Measurements from ENCODE around the gene MLXIPL.

DNA sequence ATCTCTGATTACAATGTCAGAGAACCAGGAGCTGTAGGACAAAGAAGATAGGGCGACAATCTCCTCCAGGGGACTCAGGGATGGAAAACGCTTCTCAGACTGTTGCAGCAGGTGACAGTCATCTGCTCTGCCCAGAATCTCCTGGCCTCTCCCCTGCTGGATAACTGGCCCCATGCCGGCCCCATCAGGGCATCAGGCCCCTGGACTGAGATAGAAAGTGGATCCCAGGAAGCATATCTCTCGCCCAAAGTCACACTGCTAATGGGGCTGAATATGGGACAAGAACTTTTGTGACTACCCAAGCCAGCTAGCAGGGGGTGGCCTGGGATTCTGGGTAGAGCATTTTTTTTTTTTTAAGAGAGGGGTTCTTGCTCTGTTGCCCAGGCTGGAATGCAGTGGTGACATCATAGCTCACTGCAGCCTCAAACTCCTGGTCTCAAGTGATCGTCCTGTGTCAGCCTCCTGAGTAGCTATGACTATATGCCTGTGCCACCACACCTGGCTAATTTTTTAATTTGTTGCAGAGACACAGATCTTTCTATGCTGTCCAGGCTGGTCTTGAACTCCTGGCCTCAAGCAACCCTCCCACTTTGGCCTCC, 20.5 kb upstream of the MLXIPL start:
- TF ChIP-seq POLR2A (IDR thresholded peaks at IDR 0.05; ENCODE audit: low read depth, low read length) (no peak), EZH2 (IDR thresholded peaks at IDR 0.05; ENCODE audit: borderline replicate concordance, low read depth, low read length, severe bottlenecking) (no peak), POLR2AphosphoS5 (IDR thresholded peaks at IDR 0.05; ENCODE audit: insufficient read depth, low read depth, low read length) (no peak), JUN (IDR thresholded peaks at IDR 0.05; ENCODE audit: borderline replicate concordance, insufficient read depth, insufficient read length, low read depth) (no peak), MYC (IDR thresholded peaks at IDR 0.05; ENCODE audit: low read depth, low read length) (no peak)
- TF ChIP-seq, protein P1, sequence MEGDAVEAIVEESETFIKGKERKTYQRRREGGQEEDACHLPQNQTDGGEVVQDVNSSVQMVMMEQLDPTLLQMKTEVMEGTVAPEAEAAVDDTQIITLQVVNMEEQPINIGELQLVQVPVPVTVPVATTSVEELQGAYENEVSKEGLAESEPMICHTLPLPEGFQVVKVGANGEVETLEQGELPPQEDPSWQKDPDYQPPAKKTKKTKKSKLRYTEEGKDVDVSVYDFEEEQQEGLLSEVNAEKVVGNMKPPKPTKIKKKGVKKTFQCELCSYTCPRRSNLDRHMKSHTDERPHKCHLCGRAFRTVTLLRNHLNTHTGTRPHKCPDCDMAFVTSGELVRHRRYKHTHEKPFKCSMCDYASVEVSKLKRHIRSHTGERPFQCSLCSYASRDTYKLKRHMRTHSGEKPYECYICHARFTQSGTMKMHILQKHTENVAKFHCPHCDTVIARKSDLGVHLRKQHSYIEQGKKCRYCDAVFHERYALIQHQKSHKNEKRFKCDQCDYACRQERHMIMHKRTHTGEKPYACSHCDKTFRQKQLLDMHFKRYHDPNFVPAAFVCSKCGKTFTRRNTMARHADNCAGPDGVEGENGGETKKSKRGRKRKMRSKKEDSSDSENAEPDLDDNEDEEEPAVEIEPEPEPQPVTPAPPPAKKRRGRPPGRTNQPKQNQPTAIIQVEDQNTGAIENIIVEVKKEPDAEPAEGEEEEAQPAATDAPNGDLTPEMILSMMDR (IDR thresholded peaks at IDR 0.05; ENCODE audit: extremely low read depth in 1 of 2, insufficient read depth in 1 of 2, low read depth in 1 of 2, low read length in 2 of 2) = no peak
- TF ChIP-seq, protein P2, sequence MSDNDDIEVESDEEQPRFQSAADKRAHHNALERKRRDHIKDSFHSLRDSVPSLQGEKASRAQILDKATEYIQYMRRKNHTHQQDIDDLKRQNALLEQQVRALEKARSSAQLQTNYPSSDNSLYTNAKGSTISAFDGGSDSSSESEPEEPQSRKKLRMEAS (IDR thresholded peaks at IDR 0.05; ENCODE audit: insufficient read depth, insufficient read length) = no peak

All from endothelial cell of umbilical vein (primary cell).